K562 (cell line): Measurements from ENCODE around the gene RAB14. TPM values are rescaled to one million over a fixed set of nuclear protein-coding genes. Genes with fewer than 3 reads are reported as not detected.

Experiments
- ATF3 ChIP-seq, 2 experiments: fragments of 450-650 bp in 1 of 2; sonication (generic) in 1 of 2; formaldehyde crosslinking in 1 of 2; IDR thresholded peaks in 1 of 2; conservative IDR thresholded peaks in 1 of 2; 2 replicates each; pipeline versions ENCODE4 v1.6.1 to v1.8.1; 2016 to 2023; ENCODE audit warnings: mild to moderate bottlenecking in 2 of 2, moderate library complexity in 2 of 2, inconsistent platforms in 1 of 2, missing genetic modification reagents in 1 of 2
- CSDE1 ChIP-seq, 2 experiments: fragments of 450-650 bp; IDR thresholded peaks; 2 replicates each; pipeline ENCODE4 v1.6.1; 2016; ENCODE audit warnings: mild to moderate bottlenecking in 1 of 2
- ZBTB40 ChIP-seq, 2 experiments: fragments of 450-650 bp in 1 of 2; sonication (generic) in 1 of 2; formaldehyde crosslinking in 1 of 2; IDR thresholded peaks; 2 replicates each; pipeline versions ENCODE4 v1.7.1 to v1.9.0; 2016 to 2022; ENCODE audit warnings: inconsistent platforms in 1 of 2, mild to moderate bottlenecking in 1 of 2, missing genetic modification reagents in 1 of 2
- polyA plus RNA-seq, 8 experiments: library from polyadenylated mRNA; depleted of rRNA in 4 of 8; stranded (reverse) in 5 of 8; unstranded in 3 of 8; fragments of >200 nt; fragmentation: Nextera tagmentation in 2 of 8; fragmentation: Illumina TruSeq in 1 of 8; extraction: Ambion mirVana in 2 of 8; extraction: Trizol in 1 of 8; gene quantifications; 2 replicates each; pipeline versions ENCODE4 v1.2.1 to v1.2.3, GENCODE V29; 2011 to 2014; ENCODE audit warnings: inconsistent platforms in 1 of 8, missing spikeins in 1 of 8
- total RNA-seq, 7 experiments: library from RNA; depleted of rRNA in 6 of 7; stranded (reverse); fragments of >200 nt in 6 of 7; fragmentation: Illumina TruSeq in 2 of 7; extraction: Trizol in 2 of 7; gene quantifications; 2 replicates each; pipeline versions ENCODE4 v1.2.1 to v1.2.3, GENCODE V29; 2011 to 2021; ENCODE audit warnings: low replicate concordance in 1 of 7

RAB14 gene
- total and polyA plus RNA-seq, 9 of the 15 experiments (the other 6 are each of a cell fraction or from before 2014, with no cell fraction given): 10.3 to 41.8 (median 20.9) TPM

GRCh38 chr9:121184463-121184862, 17.2 kb downstream of the RAB14 start (continued):
- no peak for TF ChIP-seq ZBTB40 (IDR thresholded peaks at IDR 0.05)
- no peak for TF ChIP-seq ZBTB40 (CRISPR knock-in tag; IDR thresholded peaks at IDR 0.05)
- no peak for TF ChIP-seq CSDE1 (IDR thresholded peaks at IDR 0.05)
- no peak for TF ChIP-seq ATF3 (IDR thresholded peaks at IDR 0.05)
- no peak for TF ChIP-seq ATF3 (CRISPR knock-in tag; conservative IDR thresholded peaks at IDR 0.05)
